Umbilical cord (tissue), 2 donors: ENCODE data around the gene JARID2. TPM values are rescaled to one million over a fixed set of nuclear protein-coding genes. Genes with fewer than 3 reads are reported as not detected.

Source experiments
- DNase-seq: peaks from one replicate; pipeline ENCODE4 v3.0.0-alpha.2; 2015; ENCODE audit warnings: low spot score
- total RNA-seq: library from RNA; depleted of rRNA; stranded (reverse); fragments of >200 nt; gene quantifications from one replicate; pipeline ENCODE4 v1.2.3, GENCODE V29; 2014; ENCODE audit warnings: low replicate concordance; ENCODE audit not compliant: insufficient read depth

JARID2 gene
- total RNA-seq, 1 donor from 2014 or later = 8.4 TPM

DNA sequence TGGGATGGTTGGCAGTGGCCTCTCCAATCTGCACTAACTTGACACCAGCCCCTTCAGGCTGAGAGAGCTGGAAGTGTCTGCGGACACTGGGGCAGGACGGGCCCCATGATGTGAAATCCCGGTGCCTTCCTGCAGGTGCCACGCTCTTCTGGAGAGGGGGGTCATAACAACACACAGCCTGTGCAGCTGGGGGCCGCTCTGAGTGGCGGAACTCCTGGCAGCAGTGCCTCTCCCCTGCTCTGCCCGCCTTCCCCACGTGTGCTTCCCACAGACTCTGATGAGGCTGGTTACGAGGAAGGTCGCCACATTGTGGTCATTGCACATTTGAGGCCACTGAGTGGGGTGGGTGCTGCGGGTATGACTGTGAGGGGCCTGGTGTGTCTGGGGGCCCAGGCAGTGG is 271.7 kb downstream of the JARID2 start:
- DNase-seq = no peak

DNA sequence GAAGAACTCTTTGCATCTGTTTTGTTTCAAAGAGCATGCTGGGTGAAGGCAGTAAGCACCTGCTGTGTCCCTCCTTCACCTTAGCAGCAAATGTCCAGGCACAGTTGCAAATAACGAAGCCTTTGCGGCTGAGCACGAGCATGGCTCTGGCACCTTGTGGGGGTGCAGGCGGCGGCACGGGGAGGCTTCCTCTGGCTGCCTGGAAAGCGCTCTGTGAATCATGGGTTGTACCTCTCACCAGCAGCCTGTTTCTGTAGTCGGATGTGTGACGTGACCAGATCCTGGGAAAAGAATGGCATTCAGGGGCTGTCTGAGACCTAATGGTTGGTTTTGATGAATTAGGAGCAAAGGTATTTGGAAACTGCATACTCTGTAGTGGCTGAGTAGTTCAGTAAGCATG is 272.2 kb downstream of the JARID2 start:
- no peak for DNase-seq

DNA sequence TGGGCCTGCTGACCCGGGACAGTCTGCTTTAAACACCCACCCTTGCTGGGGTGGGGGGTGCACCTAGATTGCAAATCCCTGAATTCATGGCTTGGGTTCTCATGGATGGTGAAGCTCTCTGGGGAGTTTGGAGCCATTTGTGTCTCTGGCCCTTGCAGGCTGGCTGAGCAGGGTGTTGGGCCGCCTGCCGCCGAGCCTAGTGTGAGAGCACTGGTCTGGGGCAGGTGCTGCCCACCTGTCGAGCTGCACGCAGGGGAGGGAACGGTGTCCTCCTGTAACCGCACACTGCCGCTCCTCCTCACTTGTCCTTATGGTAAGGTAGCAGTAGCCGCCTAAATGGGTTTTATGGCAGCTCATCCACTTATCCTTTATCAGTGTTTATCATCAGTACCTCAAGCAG is 273.0 kb downstream of the JARID2 start:
- DNase-seq = no peak

DNA sequence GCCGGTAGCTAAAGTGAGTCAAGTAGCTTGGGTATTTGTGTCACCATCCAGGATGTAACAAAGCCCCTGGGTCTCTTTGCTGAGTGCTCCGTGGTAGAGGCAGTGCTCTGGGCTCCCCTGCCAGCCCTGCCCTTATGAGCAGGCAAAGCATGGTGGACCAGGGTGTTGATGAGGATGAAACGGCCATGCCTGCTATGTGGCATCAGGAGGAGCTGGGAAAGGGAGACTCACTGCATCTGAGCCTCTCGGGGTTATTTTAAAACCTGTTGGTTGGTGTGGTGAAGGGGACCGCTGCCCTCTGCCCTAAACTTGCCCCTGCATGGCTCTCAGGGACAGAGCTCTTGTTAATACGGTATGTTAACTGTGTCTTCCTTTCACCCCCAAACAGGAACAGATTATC is 273.8 kb downstream of the JARID2 start:
- no peak for DNase-seq

DNA sequence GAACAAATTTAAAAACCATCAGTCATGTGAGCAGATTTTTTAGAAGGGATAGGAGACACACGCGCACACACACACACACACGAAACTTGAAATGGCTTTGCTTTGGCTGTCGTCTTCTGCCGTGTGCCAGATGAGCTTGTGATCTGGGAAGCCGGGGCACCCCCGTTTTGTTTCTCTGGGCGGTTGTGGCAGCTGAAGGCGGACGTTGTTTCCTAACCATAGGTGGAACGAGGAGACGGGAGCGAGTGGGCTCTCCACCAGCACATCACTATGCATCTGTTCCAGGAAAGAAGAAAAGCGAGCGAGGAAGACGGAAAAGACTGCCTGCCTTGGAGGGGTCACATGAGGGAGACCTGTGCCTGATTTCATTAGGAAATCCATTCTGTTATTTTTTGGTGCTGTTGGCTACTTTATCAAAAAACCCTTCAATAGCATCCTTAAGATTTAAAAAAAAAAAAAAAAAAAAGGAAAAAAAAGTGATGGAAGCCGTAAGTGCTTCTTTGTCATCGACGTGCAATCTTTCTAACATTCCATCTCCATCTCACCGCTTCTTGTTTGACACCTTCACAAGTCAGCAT is 274.8 kb downstream of the JARID2 start:
- no peak for DNase-seq

DNA sequence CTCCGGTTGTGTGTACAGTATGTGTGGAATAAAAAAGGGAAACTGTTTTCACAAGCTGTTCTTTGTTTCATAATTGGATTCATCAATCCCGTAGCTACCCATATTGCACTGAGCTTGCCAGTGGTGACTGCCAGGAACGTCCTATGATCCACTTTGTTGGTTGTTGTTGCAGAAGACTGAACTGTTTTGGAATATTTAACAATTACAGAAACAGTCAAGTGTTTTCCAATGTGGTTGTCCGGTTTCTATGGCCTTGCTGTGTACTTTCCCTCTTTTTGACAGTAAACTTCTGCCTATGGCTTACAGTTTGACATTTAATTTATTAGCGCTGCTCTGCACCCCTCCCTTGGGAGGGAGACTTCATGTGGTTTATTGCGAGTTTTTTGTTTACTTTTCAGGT is 275.7 kb downstream of the JARID2 start:
- DNase-seq = no peak

DNA sequence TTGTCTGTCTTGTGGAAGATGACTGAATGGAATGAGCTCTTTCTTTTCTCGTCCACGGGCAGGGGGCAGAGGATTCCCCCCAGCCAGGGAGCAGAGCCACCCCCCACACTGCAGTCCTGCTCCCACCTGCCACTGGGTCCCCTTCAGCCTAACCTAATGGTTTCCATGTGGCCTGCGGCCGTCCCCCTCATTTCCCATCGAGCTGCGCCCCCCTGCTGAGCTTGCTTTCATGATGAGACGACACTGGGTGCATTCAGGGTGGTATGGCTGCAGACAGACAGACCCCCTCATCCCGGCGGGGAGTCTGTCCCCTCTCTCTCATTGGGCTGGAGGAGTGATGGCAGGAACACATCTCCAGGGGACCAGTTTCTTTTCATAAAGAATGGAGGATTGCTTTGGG is 276.2 kb downstream of the JARID2 start:
- no peak for DNase-seq

DNA sequence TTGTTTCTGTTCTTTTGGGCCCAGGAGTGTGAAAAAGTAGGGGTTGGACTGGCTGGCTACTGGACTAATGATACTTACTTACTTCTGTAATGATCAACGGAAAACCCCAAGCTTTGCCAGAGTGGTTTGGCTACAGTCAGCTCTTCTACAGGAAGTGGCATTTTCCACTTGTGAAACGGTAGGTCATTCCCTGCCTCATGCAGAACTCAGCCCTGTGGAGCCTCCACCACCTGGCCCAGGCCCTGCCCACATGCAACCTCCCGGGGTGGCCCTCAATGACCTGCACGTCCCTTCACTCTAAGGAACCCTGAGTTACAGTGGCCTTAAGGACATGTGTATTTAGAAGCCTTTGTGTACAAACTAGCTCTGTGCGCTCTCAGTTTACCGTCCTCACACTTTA is 276.6 kb downstream of the JARID2 start:
- DNase-seq = no peak

DNA sequence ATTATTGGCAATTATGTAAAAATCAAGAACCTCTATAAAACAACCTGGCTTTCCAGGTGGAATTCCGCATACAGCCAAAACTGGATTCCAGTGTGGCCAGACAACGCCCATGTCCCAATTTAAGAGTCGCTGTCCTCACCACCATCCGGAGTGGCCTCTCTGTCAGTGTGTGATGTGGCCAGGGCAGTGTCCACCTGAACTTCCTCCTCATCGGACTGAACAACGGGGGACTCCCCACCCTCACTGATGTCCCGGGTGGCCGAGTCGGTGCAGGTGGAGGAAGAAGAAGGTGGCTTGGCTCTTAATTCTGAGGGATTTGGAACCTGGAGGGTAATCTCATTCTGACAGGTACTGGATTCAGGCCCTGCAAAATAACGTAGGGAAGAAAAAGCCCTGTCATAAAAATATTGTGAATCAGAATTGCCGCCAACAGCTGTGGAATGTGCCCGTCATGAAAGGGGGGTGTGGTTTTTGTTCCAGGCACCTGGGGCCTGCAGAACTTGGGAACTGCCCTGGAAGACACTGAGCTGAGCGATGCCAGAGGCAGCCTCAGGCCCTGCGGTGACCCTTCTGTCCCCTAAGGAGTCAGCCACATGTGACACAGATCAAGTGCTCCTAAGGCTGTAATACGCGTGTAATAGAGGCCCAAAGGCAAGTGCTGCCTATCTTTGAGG is 277.1 kb downstream of the JARID2 start:
- no peak for DNase-seq

DNA sequence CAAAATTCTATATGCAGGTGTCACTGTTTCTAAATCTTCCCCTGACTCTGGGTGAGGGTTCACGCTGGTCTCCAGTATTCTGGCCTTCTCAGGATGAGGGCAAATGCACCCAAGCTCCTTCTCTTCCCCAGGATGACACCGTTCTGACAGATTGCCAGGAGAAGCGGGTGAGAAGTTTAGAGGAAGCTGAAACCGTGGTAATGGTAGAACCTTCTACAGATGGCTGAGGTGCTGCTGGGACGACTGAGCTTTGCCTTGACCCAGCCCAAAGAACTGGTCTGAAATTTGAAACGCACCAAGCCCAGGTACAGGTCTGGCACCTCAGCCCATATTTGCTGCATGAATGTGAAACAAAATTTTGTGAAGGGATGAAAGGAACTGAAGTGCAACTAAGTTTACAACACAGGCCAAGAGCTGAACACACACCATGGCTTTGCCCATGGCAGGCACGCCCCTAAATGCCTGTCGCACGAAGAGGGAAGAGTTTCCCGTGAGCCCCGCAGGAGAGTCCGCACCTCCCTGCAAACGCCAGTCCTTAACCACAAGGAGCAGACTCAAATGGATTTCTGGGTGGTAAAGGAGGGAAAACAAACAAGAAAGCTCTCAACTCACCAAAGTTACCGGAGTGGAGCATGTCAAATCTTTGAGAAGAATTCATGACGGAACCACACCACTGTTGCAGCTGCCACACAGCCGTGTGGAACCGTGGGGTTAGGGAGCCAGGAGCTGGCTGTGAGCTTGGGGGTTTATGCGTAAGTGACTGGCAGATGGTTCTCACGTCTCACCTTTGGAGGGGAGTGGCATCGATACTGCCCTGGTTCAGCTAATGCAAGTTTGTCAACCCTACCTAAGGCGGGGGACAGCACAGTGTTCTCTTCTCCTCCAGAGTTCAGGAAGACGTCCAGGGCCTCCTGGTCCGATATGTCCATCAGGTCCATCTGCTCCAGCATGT is 278.1 kb downstream of the JARID2 start:
- no peak for DNase-seq

DNA sequence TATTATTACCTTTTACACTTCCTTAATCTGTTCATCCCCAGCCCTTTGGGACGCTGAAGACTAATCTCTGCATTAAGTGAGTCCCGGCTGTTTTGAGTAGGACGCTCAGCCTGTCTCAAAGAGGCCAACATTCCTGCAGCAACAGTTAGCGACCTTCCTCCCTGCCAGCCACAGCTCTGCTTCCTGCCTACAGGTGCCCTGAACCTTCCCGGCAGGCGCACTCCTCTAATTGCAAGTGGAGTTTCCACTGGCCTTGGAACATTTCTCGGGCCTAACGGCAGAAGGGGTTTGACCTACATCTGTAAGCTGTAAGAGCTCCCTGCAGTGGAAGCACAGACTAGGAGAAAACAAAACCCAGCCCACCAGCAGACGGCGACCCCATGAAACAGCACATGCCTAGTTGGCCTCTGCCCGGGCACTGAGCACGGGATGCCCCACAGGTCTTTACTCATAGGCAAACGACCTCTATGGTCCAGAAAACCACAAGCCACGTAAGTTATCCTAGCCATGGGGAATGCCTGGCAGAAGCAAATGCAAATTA is 279.1 kb downstream of the JARID2 start:
- DNase-seq = no peak

DNA sequence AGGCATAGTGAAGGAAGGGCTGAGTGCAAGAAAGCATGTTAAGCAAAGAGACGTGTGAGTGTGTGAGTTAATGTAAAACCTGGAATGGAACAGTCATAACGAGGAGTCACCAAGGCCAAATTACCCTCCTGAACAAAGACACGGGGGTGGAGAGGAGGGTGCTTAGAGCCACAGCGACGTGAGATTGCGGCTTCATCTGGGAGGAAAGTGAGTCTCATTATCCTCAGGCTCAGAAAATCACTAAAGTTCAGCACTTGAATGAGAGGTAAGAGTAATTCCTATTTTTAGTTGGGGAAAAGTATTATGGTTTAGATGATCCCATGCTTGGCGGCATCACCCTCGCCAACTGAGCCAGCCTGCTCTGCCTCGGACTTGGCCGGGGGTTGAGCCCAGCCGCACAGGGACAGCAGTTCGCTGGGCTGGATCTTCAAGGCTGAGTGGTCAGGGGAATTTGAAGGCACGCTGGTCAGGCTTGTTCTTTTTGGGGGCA is 280.4 kb downstream of the JARID2 start:
- DNase-seq = no peak

DNA sequence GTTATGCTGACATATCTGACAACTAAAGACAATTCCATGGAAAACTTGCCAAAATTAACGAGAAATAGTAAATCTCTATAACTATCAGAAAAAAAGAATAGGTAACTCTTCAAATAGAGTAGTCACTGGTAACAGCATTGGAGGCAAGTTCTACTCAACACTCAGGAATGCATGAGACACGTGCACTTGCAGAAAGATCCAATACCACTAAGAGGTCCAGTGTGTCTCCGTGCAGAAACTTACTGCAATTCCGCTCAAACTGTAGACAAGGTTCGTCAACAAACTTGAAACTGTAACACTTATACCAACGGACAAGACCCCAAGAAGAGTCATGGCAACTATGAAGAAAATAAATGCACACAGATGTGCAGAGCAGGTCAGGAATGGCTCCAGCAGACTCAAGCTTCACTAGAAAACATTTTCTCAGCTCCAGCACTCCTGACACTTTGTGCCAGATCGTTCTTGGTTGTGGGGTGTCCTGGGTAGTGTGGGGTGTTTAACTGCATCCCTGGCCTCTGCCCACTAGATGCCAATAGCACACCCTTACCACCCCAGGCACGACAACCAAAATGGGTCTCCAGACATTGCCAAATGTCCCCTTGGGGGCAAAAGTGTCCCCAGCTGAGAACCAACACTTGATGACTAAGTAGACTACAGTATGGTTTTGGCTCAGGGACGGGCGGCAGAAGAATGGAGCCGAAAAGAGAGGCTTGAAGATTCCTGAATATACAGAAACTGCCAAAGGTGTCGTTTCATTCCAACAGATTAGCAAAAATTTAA is 282.2 kb downstream of the JARID2 start:
- no peak for DNase-seq

DNA sequence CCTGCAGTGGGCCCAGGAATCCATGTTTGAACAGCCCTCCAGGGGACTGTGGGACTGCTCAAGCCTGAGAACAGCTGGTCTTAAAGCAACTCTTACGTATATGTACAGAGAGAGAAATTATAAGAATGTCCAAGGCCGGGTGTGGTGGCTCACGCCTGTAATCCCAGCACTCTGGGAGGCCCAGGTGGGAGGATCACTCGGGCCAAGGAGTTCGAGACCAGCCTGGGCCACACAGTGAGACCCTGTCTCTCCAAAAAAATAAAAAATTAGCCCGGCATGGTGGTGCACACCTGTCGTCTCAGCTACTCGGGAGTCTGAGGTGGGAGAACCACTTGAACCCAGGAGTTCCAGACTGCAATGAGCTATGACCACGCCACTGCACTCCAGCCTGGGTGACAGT is 283.0 kb downstream of the JARID2 start:
- no peak for DNase-seq

DNA sequence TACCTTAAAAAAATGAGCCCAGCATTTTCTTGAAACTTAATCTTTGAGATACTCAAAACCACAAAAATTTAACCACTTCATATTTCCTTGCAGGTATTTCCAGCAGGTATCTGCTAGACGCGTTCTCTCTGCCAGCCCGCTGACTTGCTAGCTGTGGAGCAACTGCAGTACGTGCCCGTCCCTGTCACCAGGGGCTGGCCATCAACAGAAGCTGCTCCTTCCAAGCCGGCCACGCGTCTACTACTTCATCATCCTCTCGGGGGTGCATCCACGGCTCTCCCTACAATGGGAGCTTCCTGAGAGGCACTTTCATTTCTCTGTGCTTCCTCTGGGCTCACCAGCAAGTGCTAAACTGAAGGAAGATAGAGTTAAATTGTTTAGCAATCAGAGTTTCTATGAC is 284.5 kb downstream of the JARID2 start:
- no peak for DNase-seq

DNA sequence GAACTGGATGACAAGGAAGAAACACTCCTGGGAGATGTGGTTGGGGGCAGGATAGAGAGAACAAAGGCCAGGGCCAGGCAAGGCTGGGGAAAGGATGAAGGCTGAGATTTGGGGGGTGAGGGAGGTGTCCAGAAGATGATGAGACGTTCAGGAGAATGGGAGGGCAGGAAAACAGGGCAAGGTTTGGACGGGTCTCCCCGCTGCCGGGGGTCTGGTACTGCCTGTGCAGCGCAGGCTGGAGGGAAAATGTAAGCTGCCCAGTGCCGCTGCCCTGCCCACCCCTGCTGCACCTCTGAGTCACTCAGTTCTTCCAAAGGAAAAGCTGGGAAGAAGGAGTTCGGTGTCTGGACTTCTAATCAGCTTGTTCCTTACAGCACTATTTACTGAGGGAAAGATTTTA is 286.1 kb downstream of the JARID2 start:
- DNase-seq = no peak

DNA sequence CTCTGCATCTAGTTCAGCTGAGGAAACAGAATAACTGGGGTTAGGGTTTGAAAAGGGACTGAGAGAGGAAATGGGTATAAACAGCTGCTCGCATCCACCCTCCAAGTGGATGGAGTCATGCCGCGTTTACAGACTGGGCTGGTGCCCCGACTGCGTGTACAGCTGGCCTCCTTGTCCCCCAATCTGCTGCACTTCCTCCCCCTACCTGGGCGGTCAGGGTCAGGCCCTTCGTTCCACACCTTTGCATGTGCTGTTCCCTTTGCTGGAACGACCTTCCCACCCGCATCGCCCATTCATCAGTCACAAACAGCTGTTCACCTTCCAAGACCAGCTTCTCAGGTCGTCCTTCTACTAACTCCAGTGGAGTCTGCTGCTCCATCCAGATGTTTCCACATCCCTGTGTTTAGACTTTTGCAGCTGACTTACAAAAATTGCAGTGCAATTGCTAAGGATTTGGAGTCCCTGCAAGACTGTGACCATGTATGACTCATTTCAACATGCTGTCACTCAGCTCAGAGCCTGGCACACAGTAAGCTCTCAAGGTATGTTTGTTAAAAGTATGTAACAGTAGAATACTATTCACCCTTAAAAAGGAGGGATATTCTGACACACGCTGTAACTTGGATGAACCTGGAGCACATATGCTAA is 287.6 kb downstream of the JARID2 start:
- DNase-seq = no peak

DNA sequence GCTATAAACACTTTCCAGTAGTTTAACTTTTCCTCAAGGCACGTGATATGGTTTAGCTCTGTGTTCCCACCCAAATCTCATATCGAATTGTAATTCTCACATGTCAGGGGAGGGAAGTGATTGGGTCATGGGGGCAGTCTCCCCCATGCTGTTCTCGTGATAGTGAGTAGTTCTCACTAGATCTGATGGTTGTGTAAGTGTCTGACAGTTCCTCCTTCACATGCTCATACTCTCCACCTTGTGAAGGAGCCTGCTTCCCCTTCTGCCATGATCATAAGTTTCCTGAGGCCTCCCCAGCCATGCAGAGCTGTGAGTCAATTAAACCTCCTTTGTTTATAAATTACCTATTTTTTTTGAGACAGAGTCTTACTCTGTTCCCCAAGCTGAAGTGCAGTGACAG is 289.1 kb downstream of the JARID2 start:
- DNase-seq = no peak

DNA sequence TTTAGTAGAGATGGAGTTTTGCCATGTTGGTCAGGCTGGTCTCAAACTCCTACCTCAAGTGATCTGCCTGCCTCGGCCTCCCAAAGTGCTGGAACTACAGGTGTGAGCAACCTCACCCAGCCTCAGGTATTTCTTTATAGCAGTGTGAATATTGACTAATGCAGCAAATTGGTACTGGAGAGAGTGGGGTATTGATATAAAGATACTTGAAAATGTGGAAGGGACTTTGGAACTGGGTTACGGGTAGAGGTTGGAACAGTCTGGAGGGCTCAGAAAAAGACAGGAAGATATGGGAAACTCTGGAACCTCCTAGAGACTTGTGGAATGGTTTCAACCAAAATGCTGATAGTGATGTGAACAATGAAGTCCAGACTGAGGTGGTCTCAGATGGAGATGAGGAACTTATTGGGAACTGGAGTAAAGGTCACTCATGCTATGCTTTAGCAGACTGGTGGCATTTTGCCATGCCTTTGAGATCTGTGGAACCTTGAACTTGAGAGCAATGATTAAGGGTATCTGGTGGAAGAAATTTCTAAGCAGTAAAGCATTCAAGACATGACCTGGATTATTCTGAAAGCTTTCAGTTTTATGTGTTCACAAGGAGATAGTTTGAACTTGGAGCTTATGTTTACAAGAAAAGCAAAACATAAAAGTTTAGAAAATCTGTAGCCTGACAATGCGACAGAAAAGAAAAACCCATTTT is 289.8 kb downstream of the JARID2 start:
- peak; percentile 82 for DNase-seq

DNA sequence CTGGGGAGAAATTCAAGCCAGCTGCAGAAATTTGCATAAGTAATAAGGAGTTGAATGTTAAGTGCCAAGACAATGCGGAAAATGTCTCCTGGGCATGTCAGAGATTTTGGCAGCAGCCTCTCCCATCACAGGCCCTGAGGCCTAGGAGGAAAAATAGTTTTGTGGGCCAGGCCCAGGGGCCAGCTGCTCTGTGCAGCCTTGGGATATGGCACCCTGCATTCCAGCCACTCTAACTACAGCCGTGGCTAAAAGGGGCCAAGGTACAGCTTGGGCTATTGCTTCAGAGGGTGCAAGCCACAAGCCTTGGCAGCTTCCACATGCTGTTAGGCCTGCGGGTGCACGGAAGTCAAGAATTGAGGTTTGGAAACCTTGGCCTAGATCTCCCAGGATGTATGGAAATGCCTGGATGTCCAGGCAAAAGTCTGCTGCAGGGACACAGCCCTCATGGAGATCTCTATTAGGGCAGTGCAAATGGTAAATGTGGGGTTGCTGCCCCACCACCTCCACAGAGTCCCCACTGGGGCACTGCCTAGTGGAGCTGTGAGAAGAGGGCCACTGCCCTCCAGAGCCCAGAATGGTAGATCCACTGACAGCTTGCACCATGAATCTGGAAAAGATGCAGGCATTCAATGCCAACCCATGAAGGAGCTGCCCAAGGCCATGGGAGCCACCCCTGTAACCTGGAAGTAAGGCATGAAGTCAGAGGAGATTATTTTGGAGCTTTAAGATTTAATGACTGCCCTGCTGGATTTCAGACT is 290.5 kb downstream of the JARID2 start:
- DNase-seq = no peak
